Left lung (tissue), 10 donors: ENCODE data around the gene ZC3H18. TPM values are rescaled to one million over a fixed set of nuclear protein-coding genes. Genes with fewer than 3 reads are reported as not detected.
A peak's percentile ranks its signal among the peaks of the same experiment; 100 is the strongest.

Source experiments
- ATAC-seq: fragments of 200-7000 bp; cut with Tn5 transposase; one replicate; pipeline ENCODE4 v1.9.1; 2020; ENCODE audit warnings: moderate library complexity
- DNase-seq, 4 donors: peaks; one replicate each; pipeline ENCODE4 v3.0.0-alpha.2; 2013 to 2020
- H3K27ac ChIP-seq, 2 donors: fragments of 200-600 bp; sonication (generic) in 1 of 2; one replicate each; pipeline versions ENCODE4 v1.5.0 to v1.8.0; 2020 to 2021
- H3K27me3 ChIP-seq, 2 donors: fragments of 200-600 bp; sonication (generic) in 1 of 2; one replicate each; pipeline versions ENCODE4 v1.5.0 to v1.8.0; 2020 to 2021
- H3K36me3 ChIP-seq, 2 donors: fragments of 200-600 bp; sonication (generic) in 1 of 2; one replicate each; pipeline versions ENCODE4 v1.5.0 to v1.8.0; 2020 to 2021
- H3K4me1 ChIP-seq, 2 donors: fragments of 200-600 bp; one replicate each; pipeline ENCODE4 v1.8.0; 2021
- H3K4me3 ChIP-seq, 2 donors: fragments of 200-600 bp; sonication (generic) in 1 of 2; one replicate each; pipeline versions ENCODE4 v1.5.0 to v1.8.0; 2020 to 2021; ENCODE audit warnings: mild to moderate bottlenecking in 1 of 2
- H3K9me3 ChIP-seq, 2 donors: fragments of 200-600 bp; sonication (generic) in 1 of 2; one replicate each; pipeline versions ENCODE4 v1.5.0 to v1.8.0; 2020 to 2021
- intact Hi-C, 2 donors: fragments of 100-400 bp; cut with DNase I; formaldehyde crosslinking; loops; one replicate each; pipeline versions ENCODE4 v1.11.2 to v1.14.2; 2022
- polyA plus RNA-seq, 6 donors: library from polyadenylated mRNA; unstranded; fragments of 120-200 nt; gene quantifications; one replicate each; pipeline ENCODE4 v1.2.1, GENCODE V29; 2013; ENCODE audit not compliant: insufficient read length in 6 of 6
- total RNA-seq, 2 donors: library from RNA; stranded (reverse); fragmentation: NEBNext Ultra II Directional; extraction: Animal tissue kit (Norgen Biotek cat#: 25700); gene quantifications; one replicate each; pipeline ENCODE4 v1.2.1, GENCODE V29; 2021
- TF ChIP-seq, protein P1 (sequence below), 2 donors: fragments of 200-600 bp; sonication (generic) in 1 of 2; IDR thresholded peaks; one replicate each; pipeline versions ENCODE4 v1.5.0 to v1.8.0; 2021; ENCODE audit warnings: antibody characterized with exemption in 2 of 2
- donor health status: DM: no; HTN: yes; CAD: no.
- donor health status: DM: no; HTN: no; CAD: no.

Gene ZC3H18
- total and polyA plus RNA-seq, 8 donors: 33.8 to 53.1 (median 38.5) TPM

DNA sequence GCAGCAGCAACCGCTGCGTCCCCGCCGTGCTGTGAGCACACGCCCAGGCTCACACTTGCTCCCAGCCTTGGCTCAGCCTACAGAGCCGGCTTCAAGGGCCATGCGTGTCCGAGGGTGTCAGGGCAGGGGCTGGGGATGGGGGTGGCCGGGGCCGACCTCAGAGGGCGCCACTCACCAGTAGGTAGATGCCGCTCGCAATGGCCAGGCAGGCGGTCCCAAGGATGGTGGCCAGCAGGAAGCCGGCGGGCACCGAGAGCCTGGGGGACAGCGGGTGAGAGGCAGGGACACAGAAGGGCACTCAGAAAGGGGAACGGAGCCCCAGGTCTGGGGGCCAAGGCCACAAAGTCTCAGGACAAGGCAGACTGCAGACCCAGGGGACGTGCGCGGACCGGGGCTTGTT, 75.7 kb downstream of the ZC3H18 start:
- no peak for ATAC-seq
- Histone ChIP-seq H3K36me3 (peaks cover 0 to 60% of the 10 kb centered on the region in 2 donors), H3K27me3 (peaks cover 0 to 5% of the 10 kb centered on the region in 2 donors), H3K9me3 (no peaks in the 10 kb centered on the region), H3K4me1 (peaks cover 0 to 43% of the 10 kb centered on the region in 2 donors), H3K27ac (no peak overlapping the region), H3K4me3 (no peak overlapping the region)
- TF ChIP-seq, protein P1, sequence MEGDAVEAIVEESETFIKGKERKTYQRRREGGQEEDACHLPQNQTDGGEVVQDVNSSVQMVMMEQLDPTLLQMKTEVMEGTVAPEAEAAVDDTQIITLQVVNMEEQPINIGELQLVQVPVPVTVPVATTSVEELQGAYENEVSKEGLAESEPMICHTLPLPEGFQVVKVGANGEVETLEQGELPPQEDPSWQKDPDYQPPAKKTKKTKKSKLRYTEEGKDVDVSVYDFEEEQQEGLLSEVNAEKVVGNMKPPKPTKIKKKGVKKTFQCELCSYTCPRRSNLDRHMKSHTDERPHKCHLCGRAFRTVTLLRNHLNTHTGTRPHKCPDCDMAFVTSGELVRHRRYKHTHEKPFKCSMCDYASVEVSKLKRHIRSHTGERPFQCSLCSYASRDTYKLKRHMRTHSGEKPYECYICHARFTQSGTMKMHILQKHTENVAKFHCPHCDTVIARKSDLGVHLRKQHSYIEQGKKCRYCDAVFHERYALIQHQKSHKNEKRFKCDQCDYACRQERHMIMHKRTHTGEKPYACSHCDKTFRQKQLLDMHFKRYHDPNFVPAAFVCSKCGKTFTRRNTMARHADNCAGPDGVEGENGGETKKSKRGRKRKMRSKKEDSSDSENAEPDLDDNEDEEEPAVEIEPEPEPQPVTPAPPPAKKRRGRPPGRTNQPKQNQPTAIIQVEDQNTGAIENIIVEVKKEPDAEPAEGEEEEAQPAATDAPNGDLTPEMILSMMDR (IDR thresholded peaks at IDR 0.05): no peak
- intact Hi-C loops: no loop called here
- peak in 1 of 4 donors; percentile 72 for DNase-seq

DNA sequence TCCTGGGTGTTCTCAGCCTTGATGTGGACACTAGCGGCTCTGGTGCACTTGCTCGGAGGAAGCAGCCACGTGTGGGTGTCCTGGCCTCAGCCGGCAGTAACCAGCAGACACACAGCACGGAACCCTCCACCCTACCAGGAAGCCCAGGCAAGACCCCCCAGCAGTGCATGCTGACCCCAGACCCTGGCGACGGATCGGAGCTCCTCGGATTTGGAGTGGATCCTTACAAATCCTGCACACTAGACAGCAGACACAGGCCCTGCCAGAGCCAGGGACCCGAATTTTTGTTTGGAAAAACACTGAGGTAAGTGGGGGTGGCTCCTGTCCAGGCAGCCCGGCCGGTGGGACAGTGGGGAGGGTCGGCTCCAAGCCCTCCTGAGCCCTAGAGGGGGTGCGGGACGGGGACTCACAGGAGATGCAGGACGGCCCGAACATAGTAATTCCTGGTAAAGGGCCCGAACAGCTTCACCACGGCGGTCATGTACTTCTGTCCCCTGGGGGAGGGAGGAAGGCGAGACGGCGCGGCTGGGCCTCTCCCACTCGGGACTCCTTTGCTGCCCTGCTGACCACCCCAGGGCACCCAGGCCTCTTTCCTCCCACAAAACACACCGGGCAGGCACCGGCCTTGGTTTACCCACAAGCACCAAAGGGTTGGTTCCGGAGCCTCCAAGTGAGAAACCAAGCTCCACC, 76.3 kb downstream of the ZC3H18 start:
- Histone ChIP-seq H3K4me3 (no peak overlapping the region), H3K36me3 (peaks cover 0 to 60% of the 10 kb centered on the region in 2 donors), H3K27ac (no peak overlapping the region), H3K4me1 (peaks cover 4 to 43% of the 10 kb centered on the region in 2 donors), H3K27me3 (no peaks in the 10 kb centered on the region), H3K9me3 (no peaks in the 10 kb centered on the region)
- no peak for ATAC-seq
- DNase-seq: peak in 1 of 4 donors; percentile 79
- intact Hi-C loops: no loop called here
- TF ChIP-seq, protein P1 (IDR thresholded peaks at IDR 0.05): no peak

DNA sequence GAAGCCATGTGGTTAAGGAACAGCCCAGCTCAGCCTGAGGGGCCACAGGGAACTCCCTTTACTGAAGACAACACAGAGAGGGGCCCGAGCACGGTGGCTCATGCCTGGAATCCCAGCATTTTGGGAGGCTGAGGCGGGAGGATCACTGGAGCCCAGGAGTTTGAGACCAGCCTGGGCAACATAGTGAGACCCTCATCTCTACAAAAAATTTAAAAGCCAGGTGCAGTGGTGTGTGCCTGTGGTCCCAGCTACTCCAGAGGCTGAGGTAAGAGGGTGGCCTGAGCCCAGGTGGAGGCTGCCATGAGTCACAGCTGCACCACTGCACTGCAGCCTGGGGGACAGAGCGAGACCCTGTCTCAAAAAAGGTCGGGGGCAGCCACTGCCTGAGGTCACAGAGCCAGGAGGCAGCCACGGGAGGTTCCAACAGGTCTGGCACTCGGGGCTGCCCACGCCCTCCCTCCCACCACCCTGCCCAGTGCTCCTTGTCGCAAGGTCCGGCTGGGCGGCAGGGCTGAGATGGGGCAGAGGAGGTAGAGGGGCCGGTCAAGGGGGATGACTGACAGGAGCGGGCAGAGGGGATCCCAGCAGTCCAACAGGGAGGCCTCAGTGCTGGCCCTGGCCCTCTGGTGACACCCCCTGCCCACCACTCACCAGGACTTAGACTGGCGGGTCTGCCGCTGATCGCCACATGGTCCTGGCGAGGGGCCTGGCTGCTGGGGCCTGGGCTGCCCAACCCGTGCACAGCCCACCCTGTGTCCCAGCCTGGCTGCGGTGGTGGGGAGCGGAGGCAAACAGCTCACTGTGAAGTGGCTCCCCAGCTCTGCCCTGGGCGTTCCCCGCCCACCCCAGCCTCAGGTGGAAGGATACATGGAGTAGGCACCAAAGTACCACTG, 77.2 kb downstream of the ZC3H18 start:
- no peak for ATAC-seq
- TF ChIP-seq, protein P1 (IDR thresholded peaks at IDR 0.05): no peak
- H3K36me3 ChIP-seq: peaks cover 0 to 68% of the 10 kb centered on the region in 2 donors

DNA sequence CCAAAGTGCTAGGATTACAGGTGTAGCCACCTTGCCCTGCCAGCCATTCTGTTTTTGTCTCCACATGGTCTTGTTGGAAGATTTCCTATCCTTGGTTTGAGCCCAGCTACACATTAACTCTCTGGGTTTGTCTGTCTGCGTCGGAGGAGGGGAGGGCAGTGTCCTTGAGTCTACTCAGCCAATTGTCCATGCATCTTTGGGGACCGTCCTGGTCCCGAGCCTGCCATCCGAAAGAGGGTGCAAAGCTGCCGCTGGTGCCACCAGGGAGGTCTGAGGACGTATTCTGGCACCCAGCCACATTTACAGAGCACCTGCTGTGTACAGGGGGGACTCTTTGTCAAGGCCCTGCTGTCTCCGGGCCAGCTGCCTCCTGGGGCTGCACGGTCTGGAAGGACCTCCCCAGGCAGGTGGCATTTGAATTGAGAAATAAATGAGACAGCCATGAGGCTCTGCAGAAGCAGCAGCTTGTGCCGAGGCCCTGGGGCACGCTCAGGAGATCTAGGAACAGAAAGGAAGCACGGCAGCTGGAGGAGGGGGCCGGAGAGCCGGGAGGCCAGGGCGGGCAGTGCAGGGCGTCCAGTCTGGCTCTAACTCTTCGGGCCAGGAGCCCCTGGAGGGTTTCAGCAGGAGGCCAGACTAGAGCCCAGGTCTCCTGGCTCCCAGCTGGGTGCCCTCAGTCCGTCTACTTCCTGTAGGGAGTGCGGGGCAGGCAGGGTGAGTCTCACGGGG, 79.2 kb downstream of the ZC3H18 start:
- H3K9me3 ChIP-seq: no peaks in the 10 kb centered on the region
- H3K27me3 ChIP-seq: no peaks in the 10 kb centered on the region
- intact Hi-C loops: no loop called here
- TF ChIP-seq, protein P1 (IDR thresholded peaks at IDR 0.05): no peak
- H3K4me1 ChIP-seq: peaks cover 5 to 55% of the 10 kb centered on the region in 2 donors
- H3K4me3 ChIP-seq: peak overlapping the region; percentile 78 to 94
- H3K27ac ChIP-seq: peak overlapping the region in 1 of 2 donors; percentile 90
- ATAC-seq (no peak), DNase-seq (peak in 1 of 4 donors; percentile 75)
- peaks cover 0 to 68% of the 10 kb centered on the region in 2 donors for H3K36me3 ChIP-seq

More for the DNA sequence above, 77.2 kb downstream of the ZC3H18 start:
- Histone ChIP-seq H3K27ac (no peak overlapping the region), H3K4me3 (peak overlapping the region in 1 of 2 donors; percentile 78), H3K27me3 (no peaks in the 10 kb centered on the region), H3K9me3 (no peaks in the 10 kb centered on the region), H3K4me1 (peaks cover 5 to 52% of the 10 kb centered on the region in 2 donors)
- intact Hi-C loops: no loop called here
- DNase-seq: peak in 1 of 4 donors; percentile 79
